Forelimb muscle (tissue), 1 donor: ENCODE measurements around the gene SSU72. TPM values are rescaled to one million over a fixed set of nuclear protein-coding genes. Genes with fewer than 3 reads are reported as not detected.
"Not testable (repeated sequence)": the region's sequence is repeated elsewhere in the genome, so short reads cannot be mapped to it uniquely, and the experiment has no call there.

Source experiments
- DNase-seq: peaks from one replicate; pipeline ENCODE4 v3.0.0-alpha.2; 2013; ENCODE audit warnings: low read depth
- polyA plus RNA-seq: library from polyadenylated mRNA; unstranded; fragments of 120-200 nt; gene quantifications from one replicate; pipeline ENCODE4 v1.2.1, GENCODE V29; 2013; ENCODE audit not compliant: insufficient read length

The SSU72 gene
- polyA plus RNA-seq, 1 donor: 95.9 TPM

DNA sequence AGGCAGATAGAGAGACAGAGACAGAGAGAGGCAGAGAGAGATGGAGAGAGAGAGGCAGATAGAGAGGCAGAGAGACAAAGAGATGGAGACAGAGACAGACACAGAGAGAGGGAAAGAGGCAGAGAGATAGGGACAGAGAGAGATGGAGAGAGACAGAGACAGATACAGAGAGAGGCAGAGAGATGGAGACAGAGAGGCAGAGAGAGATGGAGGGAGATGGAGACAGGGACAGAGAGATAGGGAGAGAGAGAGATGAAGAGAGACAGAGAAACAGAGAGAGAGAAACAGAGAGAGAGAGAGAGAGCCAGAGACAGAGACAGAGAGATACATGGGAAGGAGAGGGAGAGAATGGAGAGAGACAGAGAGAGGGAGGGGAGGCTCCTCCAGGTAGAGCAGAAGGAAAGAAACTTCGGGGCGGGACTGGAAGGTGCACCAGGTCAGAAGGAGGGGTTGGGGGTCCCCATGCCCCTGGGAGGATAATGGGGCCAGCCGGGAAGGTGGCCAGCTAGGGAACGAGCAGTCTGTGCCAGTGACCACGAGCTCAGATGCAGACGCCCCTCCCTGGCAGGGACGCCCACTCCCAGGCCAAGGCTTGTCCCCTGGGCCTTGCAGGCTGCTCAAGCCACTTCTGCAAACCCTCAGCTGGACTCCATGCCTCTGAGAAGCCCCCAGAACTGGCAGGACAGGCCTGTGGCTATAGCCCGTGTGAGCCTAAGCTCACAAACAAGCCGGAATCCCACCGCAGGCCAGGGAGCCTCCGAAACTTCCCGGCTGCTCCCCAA, 22.0 kb upstream of the SSU72 start:
- DNase-seq: no peak

DNA sequence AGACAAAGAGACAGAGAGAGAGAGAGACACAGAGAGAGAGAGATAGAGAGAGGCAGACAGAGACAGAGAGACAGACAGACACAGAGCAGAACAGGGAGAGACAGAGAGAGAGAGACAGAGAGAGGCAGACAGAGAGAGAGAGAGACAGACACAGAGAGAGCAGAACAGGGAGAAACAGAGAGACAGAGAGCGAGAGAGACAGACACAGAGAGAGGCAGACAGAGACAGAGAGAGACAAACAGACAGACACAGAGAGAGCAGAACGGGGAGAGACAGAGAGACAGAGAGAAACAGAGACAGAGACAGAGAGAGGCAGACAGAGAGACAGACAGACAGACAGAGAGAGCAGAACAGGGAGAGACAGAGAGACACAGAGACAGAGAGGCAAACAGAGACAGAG, 20.7 kb upstream of the SSU72 start:
- not testable (repeated sequence) for DNase-seq

DNA sequence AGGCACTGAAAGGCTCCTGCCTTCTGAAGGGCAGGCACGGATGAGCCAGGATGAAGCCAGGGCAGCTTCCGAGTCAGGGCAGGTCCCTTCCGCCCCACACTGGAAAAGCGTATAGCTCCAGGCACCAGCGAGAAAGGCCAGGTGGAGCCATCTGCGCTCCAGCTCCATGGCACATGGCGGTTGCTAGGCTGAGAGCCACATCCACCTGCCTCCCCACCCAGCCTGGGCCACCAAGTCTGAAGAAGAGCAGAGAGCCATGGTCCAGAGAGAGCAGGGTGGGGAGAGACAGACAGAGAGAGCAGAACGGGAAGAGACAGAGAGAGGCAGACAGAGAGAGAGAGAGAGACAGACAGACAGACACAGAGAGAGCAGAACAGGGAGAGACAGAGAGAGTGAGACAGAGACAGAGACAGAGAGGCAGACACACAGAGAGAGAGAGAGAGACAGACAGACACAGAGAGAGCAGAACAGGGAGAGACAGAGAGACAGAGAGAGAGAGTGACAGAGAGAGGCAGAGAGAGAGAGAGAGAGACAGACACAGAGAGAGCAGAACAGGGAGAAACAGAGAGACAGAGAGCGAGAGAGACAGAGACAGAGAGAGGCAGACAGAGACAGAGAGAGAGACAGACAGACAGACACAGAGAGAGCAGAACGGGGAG, 20.1 kb upstream of the SSU72 start:
- no peak for DNase-seq

DNA sequence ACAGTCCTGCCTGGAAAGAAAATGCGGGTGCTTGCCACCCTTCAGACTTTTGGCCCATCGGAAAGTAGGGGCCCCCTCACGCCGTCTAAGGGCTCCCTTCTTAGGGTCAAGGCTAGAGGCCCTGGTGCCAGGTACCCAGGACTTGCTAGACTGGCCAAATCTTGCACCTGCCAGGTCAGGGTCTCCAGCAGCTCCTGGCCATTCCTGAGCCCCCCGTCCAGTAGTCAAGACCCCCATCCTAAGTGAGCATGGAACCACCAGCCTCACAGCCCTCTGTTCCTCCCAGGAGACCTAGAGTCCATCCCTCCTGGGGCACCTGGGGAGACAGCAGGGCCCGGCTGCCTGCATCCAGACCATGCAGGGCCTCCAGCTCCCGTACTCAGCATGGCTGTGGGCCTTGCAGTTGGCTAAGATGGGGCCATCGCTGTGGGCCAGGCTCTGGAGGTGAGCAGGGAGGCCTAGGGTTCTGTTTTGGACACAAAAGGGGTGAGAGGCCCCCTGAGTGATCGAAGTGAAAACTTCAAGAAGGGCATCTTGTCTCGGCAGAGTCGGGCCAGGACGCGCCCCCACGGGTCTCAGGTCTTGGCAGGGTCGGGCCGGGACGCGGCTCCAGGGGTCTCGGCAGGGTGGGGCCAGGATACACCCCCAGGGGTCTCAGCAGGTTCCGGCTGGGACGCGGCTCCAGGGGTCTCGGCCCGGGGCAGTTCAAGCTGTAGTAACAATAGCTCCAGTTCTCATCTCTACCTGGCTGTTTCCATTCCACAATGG, 19.4 kb upstream of the SSU72 start:
- DNase-seq: no peak

DNA sequence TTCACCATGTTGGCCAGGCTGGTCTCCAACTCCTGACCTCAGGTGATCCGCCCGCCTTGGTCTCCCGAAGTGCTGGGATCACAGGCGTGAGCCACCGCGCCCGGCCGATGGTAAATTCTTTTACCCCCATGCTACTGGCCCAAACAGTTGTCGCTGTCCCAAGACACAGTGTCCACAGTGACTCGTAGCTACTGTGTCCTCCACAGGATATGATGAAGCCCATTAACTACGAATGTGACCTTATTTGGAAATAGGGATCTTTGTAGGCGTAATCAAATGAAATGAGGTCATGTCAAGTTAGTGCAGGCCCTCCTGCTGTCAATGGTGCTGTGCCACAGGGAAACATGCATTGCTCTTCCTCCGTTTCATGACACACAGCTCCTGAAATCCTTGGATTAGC, 16.8 kb upstream of the SSU72 start:
- no peak for DNase-seq

DNA sequence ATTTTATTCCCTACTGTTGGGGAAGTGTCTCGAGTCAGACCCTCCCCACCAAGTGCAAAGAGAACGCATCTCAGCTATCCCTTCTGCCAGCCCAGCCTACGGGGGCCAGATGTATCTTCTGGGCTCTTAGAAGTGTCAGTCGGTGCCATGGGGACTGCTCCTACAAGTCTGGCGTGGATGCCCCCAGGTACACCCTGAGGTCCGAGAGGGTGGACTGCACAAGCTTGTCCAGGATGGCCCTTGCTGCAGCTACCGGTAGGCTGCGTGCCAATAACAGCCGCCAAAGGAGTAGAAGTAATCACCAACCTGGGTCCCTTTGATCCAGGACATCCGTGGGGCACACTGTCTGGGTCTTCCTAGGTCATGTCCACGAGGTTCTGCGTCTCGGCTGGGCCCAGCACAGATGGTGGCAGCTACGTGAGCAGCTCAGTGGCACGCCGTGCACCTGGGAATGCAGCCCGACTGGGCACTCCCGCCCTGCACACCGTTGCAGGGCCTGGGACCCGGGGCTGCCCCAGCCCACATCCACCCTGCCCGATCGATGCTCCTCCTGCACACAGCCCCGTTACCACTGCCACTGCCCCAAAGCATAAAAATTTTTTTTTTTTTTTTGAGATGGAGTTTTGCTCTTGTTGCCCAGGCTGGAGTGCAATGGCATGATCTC, 8.8 kb upstream of the SSU72 start:
- no peak for DNase-seq

DNA sequence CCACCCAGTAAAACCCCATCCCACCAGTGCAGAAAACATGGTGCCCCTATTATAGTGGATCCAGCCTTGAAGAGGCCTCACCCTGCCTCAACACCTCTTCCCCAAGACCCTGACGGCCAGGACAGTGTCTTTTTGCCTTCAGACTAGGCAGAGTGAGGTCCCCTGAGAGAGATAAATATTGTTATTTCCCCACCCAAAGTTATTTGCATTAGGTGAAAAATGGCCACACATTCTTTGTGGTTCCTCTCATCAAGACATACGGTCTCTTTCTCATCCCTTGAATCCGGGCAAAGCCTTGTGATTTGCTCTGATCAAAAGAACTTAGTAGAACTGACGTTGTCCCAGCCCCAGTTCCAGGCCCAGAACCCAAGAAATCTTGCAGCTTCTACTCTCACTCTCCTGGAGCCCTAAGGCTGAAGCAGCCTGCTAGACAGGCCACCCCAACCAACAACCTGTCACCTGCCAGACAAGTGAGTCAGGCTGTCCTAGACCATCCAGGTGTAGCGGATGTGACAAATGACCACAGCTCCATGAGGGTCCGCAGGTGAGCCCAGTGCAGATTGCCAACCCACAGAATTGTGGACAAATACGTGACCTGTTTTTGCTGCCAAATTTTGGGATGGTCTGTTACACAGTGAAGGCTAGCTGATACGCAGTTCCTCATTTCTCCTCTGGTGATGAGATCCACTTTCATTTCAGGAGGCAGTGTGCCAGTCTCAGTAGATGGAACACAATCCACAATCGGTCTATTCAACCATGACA, 8.1 kb upstream of the SSU72 start:
- no peak for DNase-seq

- DNase-seq: no peak
Observed at GRCh38 chr1:1578371-1578940, 3.8 kb upstream of the SSU72 start.

- DNase-seq: no peak
Observed at GRCh38 chr1:1577367-1578011, 2.8 kb upstream of the SSU72 start.

GRCh38 chr1:1573843-1574720, 581 bp downstream of the SSU72 start:
- DNase-seq: no peak

- DNase-seq: no peak
Observed at GRCh38 chr1:1569341-1569740, 5.3 kb downstream of the SSU72 start.

DNA sequence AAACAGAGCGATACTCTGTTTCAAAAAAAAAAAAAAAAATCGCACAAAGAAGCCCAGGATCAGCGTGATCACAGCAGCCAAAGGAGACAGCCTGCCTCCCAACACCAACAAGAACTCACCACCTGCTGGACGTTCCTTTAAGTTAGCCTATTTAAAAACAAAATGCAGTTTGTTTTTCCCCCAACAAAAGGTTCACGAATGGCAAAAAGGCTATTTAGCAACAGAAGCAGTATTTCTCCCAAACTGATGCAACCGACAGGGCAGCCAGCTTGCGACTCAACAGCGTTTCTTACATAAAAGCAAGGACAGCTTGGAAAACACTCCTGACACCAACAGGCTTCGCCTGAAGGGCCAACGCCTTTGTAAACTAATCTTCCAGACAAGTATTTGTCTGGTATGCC, 6.8 kb downstream of the SSU72 start:
- no peak for DNase-seq

- no peak for DNase-seq
Observed at GRCh38 chr1:1567152-1567875, 7.3 kb downstream of the SSU72 start.

- no peak for DNase-seq
Observed at GRCh38 chr1:1565340-1565739, 9.3 kb downstream of the SSU72 start.

GRCh38 chr1:1564268-1564667, 10.4 kb downstream of the SSU72 start:
- DNase-seq: no peak

- no peak for DNase-seq
Observed at GRCh38 chr1:1563688-1564087, 11.0 kb downstream of the SSU72 start.

- DNase-seq: no peak
Observed at GRCh38 chr1:1562556-1563195, 12.0 kb downstream of the SSU72 start.

DNA sequence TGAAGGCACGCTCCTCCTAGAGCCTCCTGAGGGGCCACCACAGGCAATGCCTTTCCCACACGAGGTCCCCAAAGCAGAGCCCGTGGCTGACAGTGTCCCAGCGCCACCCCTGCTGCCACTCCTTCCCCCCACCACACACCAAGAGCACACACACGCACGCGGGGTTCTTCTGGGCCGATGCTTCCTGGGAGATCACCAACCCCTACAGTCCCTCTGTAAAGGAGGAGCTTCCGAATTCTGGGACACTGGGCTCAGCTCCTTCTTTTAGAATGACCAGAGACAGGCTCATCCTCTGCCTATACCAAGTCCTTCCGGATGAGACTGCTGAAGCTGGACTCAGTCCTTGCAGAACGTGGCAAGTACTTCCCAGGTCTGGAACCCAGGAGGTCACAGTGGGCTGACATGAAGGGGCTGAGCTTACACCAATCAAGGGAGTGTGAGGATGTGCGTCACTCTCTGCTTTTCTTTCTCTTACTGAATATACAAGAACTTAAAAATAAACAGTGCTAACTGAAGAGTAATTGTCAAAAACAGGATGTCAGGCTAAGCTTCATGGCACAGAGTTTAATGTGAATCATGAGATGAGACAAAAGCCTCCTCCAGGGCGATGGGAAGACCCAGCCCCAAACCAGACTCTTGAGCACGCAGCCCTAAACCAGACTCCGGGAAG, 12.7 kb downstream of the SSU72 start:
- DNase-seq: no peak
